Uterus (tissue), 2 donors: ENCODE data around the gene DPEP1.

Experiments
- CTCF ChIP-seq, 4 experiments: fragments of 200-600 bp in 2 of 4; fragments of 450-650 bp in 2 of 4; sonication (generic) in 2 of 4; IDR thresholded peaks; one replicate each; pipeline ENCODE4 v1.5.1; 2016 to 2019; ENCODE audit warnings: antibody characterized with exemption in 4 of 4, mild to moderate bottlenecking in 2 of 4, moderate library complexity in 1 of 4
- POLR2A ChIP-seq, 2 donors: fragments of 450-650 bp; IDR thresholded peaks; one replicate each; pipeline ENCODE4 v1.6.1; 2016; ENCODE audit warnings: antibody characterized with exemption in 2 of 2, mild to moderate bottlenecking in 1 of 2, moderate library complexity in 1 of 2

- TF ChIP-seq CTCF (IDR thresholded peaks at IDR 0.05), result no peak
- no peak for TF ChIP-seq POLR2A (IDR thresholded peaks at IDR 0.05)
Observed at GRCh38 chr16:89601906-89602272, 11.6 kb upstream of the DPEP1 start.
